Endothelial cell of umbilical vein (primary cell): ENCODE results near the gene PPY.

Source experiments
- CTCF ChIP-seq, 2 donors: IDR thresholded peaks; 1 replicate in 1 of 2; 2 replicates in 1 of 2; pipeline ENCODE4 v1.5.1; 2011; ENCODE audit warnings: low read length in 2 of 2, mild to moderate bottlenecking in 2 of 2, moderate library complexity in 2 of 2, control low read depth in 1 of 2, inconsistent platforms in 1 of 2, low read depth in 1 of 2; ENCODE audit not compliant: insufficient read depth in 1 of 2; ENCODE audit errors: extremely low read depth in 1 of 2
- EZH2 ChIP-seq: IDR thresholded peaks from 2 replicates; pipeline ENCODE4 v1.6.1; 2012; ENCODE audit warnings: borderline replicate concordance, low read depth, mild to moderate bottlenecking, moderate library complexity, low read length, inconsistent platforms; ENCODE audit not compliant: severe bottlenecking
- FOS ChIP-seq: IDR thresholded peaks from 2 replicates; pipeline ENCODE4 v1.6.1; 2011; ENCODE audit warnings: mild to moderate bottlenecking, low read length, moderate library complexity, borderline replicate concordance; ENCODE audit not compliant: insufficient read depth
- GATA2 ChIP-seq: IDR thresholded peaks from 2 replicates; pipeline ENCODE4 v1.7.0; 2011; ENCODE audit warnings: low read depth, mild to moderate bottlenecking, moderate library complexity, mixed read lengths, low read length; ENCODE audit not compliant: insufficient read length, insufficient read depth
- JUN ChIP-seq: IDR thresholded peaks from 2 replicates; pipeline ENCODE4 v1.6.1; 2011; ENCODE audit warnings: borderline replicate concordance, low read depth; ENCODE audit not compliant: insufficient read length, insufficient read depth
- MAX ChIP-seq: IDR thresholded peaks from 2 replicates; pipeline ENCODE4 v1.6.1; 2011; ENCODE audit not compliant: insufficient read depth, insufficient read length
- MYC ChIP-seq: IDR thresholded peaks from one replicate; pipeline ENCODE4 v1.6.1; 2011; ENCODE audit warnings: mild to moderate bottlenecking, low read depth, low read length
- POLR2A ChIP-seq: IDR thresholded peaks from 2 replicates; pipeline ENCODE4 v1.6.1; 2012; ENCODE audit warnings: low read depth, mild to moderate bottlenecking, control low read depth, low read length
- POLR2AphosphoS5 ChIP-seq: IDR thresholded peaks from 2 replicates; pipeline ENCODE4 v1.6.1; 2012; ENCODE audit warnings: low read depth, mild to moderate bottlenecking, control low read depth, low read length, moderate library complexity; ENCODE audit not compliant: insufficient read depth

- TF ChIP-seq CTCF (IDR thresholded peaks at IDR 0.05; ENCODE audit: extremely low read depth in 1 of 2, insufficient read depth in 1 of 2, low read depth in 1 of 2, low read length in 2 of 2): no peak
- no peak for TF ChIP-seq MYC
- no peak for TF ChIP-seq MAX
- no peak for TF ChIP-seq POLR2AphosphoS5
- TF ChIP-seq EZH2: no peak
- no peak for TF ChIP-seq POLR2A
- no peak for TF ChIP-seq JUN
- TF ChIP-seq FOS: no peak
- no peak for TF ChIP-seq GATA2
These were observed 25.3 kb downstream of the PPY start for GRCh38 chr17:43917016-43917347.
